HEK293T (cell line): ENCODE measurements around the gene C2CD4A.

Experiments used
- ARNT ChIP-seq: fragments of 450-650 bp; IDR thresholded peaks from 2 replicates; pipeline ENCODE4 v1.6.1; 2017; ENCODE audit warnings: mild to moderate bottlenecking
- BHLHE40 ChIP-seq: fragments of 450-650 bp; IDR thresholded peaks from 2 replicates; pipeline ENCODE4 v1.6.1; 2016; ENCODE audit warnings: mild to moderate bottlenecking, moderate library complexity, borderline replicate concordance
- CTBP1 ChIP-seq: fragments of 450-650 bp; IDR thresholded peaks from 2 replicates; pipeline ENCODE4 v1.6.1; 2016; ENCODE audit warnings: borderline replicate concordance
- ELF4 ChIP-seq: fragments of 450-650 bp; IDR thresholded peaks from 2 replicates; pipeline ENCODE4 v1.6.1; 2017; ENCODE audit warnings: antibody characterized with exemption
- FOXA1 ChIP-seq: fragments of 450-650 bp; IDR thresholded peaks from 2 replicates; pipeline ENCODE4 v1.6.1; 2016; ENCODE audit warnings: mild to moderate bottlenecking
- FOXK2 ChIP-seq: fragments of 450-650 bp; IDR thresholded peaks from 2 replicates; pipeline ENCODE4 v1.6.1; 2016; ENCODE audit warnings: mild to moderate bottlenecking
- FOXM1 ChIP-seq: fragments of 450-650 bp; IDR thresholded peaks from 2 replicates; pipeline ENCODE4 v1.6.1; 2017; ENCODE audit warnings: mild to moderate bottlenecking, borderline replicate concordance
- L3MBTL2 ChIP-seq: fragments of 450-650 bp; conservative IDR thresholded peaks from 2 replicates; pipeline ENCODE4 v1.6.1; 2016; ENCODE audit warnings: mild to moderate bottlenecking
- SP1 ChIP-seq: fragments of 450-650 bp; IDR thresholded peaks from 2 replicates; pipeline ENCODE4 v1.6.1; 2017
- SUZ12 ChIP-seq: fragments of 450-650 bp; IDR thresholded peaks from 2 replicates; pipeline ENCODE4 v1.6.1; 2016; ENCODE audit warnings: mild to moderate bottlenecking
- ZNF384 ChIP-seq: fragments of 450-650 bp; IDR thresholded peaks from 2 replicates; pipeline ENCODE4 v1.6.1; 2016
- TF ChIP-seq, protein P1 (sequence below): fragments of 450-650 bp; IDR thresholded peaks from 2 replicates; pipeline ENCODE4 v1.6.1; 2016

DNA sequence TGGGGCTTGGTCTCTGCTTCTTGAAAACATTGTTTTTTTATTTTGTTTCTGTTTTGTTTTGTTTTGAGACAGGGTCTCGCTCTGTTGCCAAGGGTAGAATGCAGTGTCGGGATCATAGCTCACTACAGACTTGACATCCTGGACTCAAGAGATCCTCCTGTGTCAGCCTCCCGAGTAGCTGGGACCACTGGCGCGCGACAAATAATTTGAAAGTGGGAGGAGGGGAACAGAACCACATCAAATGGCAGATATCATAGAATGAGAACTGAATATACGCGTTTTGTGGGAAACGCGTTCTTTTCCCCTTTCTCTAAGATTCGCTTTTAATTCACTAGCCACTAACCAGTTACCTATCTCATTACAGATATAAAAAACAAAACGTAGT is 5.9 kb upstream of the C2CD4A start:
- no peak for TF ChIP-seq SP1
- no peak for TF ChIP-seq SUZ12
- no peak for TF ChIP-seq BHLHE40
- TF ChIP-seq ARNT: no peak
- TF ChIP-seq, protein P1, sequence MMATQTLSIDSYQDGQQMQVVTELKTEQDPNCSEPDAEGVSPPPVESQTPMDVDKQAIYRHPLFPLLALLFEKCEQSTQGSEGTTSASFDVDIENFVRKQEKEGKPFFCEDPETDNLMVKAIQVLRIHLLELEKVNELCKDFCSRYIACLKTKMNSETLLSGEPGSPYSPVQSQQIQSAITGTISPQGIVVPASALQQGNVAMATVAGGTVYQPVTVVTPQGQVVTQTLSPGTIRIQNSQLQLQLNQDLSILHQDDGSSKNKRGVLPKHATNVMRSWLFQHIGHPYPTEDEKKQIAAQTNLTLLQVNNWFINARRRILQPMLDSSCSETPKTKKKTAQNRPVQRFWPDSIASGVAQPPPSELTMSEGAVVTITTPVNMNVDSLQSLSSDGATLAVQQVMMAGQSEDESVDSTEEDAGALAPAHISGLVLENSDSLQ: no peak
- TF ChIP-seq L3MBTL2: peak; percentile 6
- no peak for TF ChIP-seq FOXK2
- TF ChIP-seq FOXM1: no peak
- no peak for TF ChIP-seq CTBP1
- no peak for TF ChIP-seq ELF4
- no peak for TF ChIP-seq ZNF384
- TF ChIP-seq FOXA1: no peak
